ENCODE results near the gene USP47.

- TF ChIP-seq SPI1 (IDR thresholded peaks at IDR 0.05; ENCODE audit: low read depth, low read length) (no peak), POLR2AphosphoS5 (IDR thresholded peaks at IDR 0.05; ENCODE audit: low read depth, low read length) (no peak), POLR2A (IDR thresholded peaks at IDR 0.05; ENCODE audit: low read depth, low read length) (no peak), POU2F2 (IDR thresholded peaks at IDR 0.05; ENCODE audit: low read depth, low read length) (no peak)
These were observed 107.7 kb downstream of the USP47 start for GRCh38 chr11:11949482-11949881.

Data from GM12891 (cell line).